HG02642 (cell line): Measurements from ENCODE around the gene COL4A2.

Source experiments
- ATAC-seq: cut with Tn5 transposase; IDR thresholded peaks from one replicate; pipeline ENCODE4 v1.9.1; 2021; ENCODE audit warnings: mild to moderate bottlenecking; ENCODE audit not compliant: unreplicated experiment, poor library complexity

The COL4A2 gene

GRCh38 chr13:110372676-110373075 lies 65.6 kb downstream of the COL4A2 start:
- no peak for ATAC-seq

GRCh38 chr13:110373617-110374016 lies 66.5 kb downstream of the COL4A2 start:
- no peak for ATAC-seq

GRCh38 chr13:110374431-110375370 lies 67.6 kb downstream of the COL4A2 start:
- no peak for ATAC-seq

GRCh38 chr13:110376120-110376519 lies 69.0 kb downstream of the COL4A2 start:
- ATAC-seq: no peak

GRCh38 chr13:110377178-110377825 lies 70.2 kb downstream of the COL4A2 start:
- no peak for ATAC-seq

GRCh38 chr13:110377826-110378201 lies 70.7 kb downstream of the COL4A2 start:
- ATAC-seq: no peak

- no peak for ATAC-seq
Measured at GRCh38 chr13:110379358-110379757, 72.3 kb downstream of the COL4A2 start.

- ATAC-seq: no peak
Measured at GRCh38 chr13:110379905-110380341, 72.8 kb downstream of the COL4A2 start.

GRCh38 chr13:110380359-110381028 lies 73.4 kb downstream of the COL4A2 start:
- ATAC-seq: no peak

GRCh38 chr13:110381029-110381360 lies 73.9 kb downstream of the COL4A2 start:
- ATAC-seq: no peak

- no peak for ATAC-seq
Measured at GRCh38 chr13:110382229-110382628, 75.1 kb downstream of the COL4A2 start.

GRCh38 chr13:110382830-110383229 lies 75.7 kb downstream of the COL4A2 start:
- no peak for ATAC-seq

- ATAC-seq: peak; percentile 93
Measured at GRCh38 chr13:110387451-110388107, 80.5 kb downstream of the COL4A2 start.

GRCh38 chr13:110388108-110388943 lies 81.2 kb downstream of the COL4A2 start:
- no peak for ATAC-seq

GRCh38 chr13:110390567-110390966 lies 83.5 kb downstream of the COL4A2 start:
- ATAC-seq: no peak

GRCh38 chr13:110391273-110391672 lies 84.2 kb downstream of the COL4A2 start:
- no peak for ATAC-seq

- no peak for ATAC-seq
Measured at GRCh38 chr13:110392510-110393240, 85.6 kb downstream of the COL4A2 start.

GRCh38 chr13:110393761-110394160 lies 86.7 kb downstream of the COL4A2 start:
- no peak for ATAC-seq

- no peak for ATAC-seq
Measured at GRCh38 chr13:110394371-110394841, 87.3 kb downstream of the COL4A2 start.
